Large intestine (tissue), 3 donors: ENCODE results near the gene NMT1. TPM values are rescaled to one million over a fixed set of nuclear protein-coding genes. Genes with fewer than 3 reads are reported as not detected.
A peak's percentile ranks its signal among the peaks of the same experiment; 100 is the strongest.
"Not testable (repeated sequence)": the region's sequence is repeated elsewhere in the genome, so short reads cannot be mapped to it uniquely, and the experiment has no call there.

Experiments used
- DNase-seq, 2 donors: peaks; one replicate each; pipeline versions ENCODE4 v3.0.0 to v3.0.0-alpha.2; 2013
- H3K27ac ChIP-seq: one replicate; pipeline ENCODE4 v1.5.1; 2013; ENCODE audit warnings: low read length
- H3K27me3 ChIP-seq: 2 replicates; pipeline ENCODE4 v1.6.1; 2013; ENCODE audit warnings: low read length; ENCODE audit not compliant: control insufficient read depth, insufficient read depth
- H3K36me3 ChIP-seq: 2 replicates; pipeline ENCODE4 v1.6.1; 2013; ENCODE audit warnings: low read length; ENCODE audit not compliant: control insufficient read depth, insufficient read depth
- H3K4me1 ChIP-seq: one replicate; pipeline ENCODE4 v1.6.1; 2013; ENCODE audit warnings: low read length; ENCODE audit not compliant: control insufficient read depth, insufficient read depth
- H3K4me3 ChIP-seq: one replicate; pipeline ENCODE4 v1.5.1; 2013; ENCODE audit warnings: low read length
- H3K9me3 ChIP-seq: one replicate; pipeline ENCODE4 v1.6.1; 2013; ENCODE audit warnings: mild to moderate bottlenecking, low read depth, low read length, moderate library complexity; ENCODE audit not compliant: control insufficient read depth
- WGBS: methylation state at CpG from one replicate; pipeline ENCODE4 v1.1.5; 2013; ENCODE audit warnings: low lambda C conversion rate; ENCODE audit not compliant: insufficient coverage; 5-methylcytosine and 5-hydroxymethylcytosine counted together
- polyA plus RNA-seq: library from polyadenylated mRNA; unstranded; fragments of 120-200 nt; gene quantifications from one replicate; pipeline ENCODE4 v1.2.1, GENCODE V29; 2013

The NMT1 gene
- polyA plus RNA-seq, 1 donor, result 51.0 TPM

- Histone ChIP-seq H3K4me3 (no peak overlapping the region), H3K9me3 (no peaks in the 10 kb centered on the region), H3K4me1 (peaks cover 31% of the 10 kb centered on the region), H3K27ac (no peak overlapping the region), H3K36me3 (peaks cover 10% of the 10 kb centered on the region), H3K27me3 (no peaks in the 10 kb centered on the region)
- no peak for DNase-seq
- WGBS, result 100% methylated on average over 1 of the region's 45 CpGs
Observed at GRCh38 chr17:45121055-45121454, 59.9 kb downstream of the NMT1 start.

GRCh38 chr17:45123076-45123770, 62.1 kb downstream of the NMT1 start:
- H3K9me3 ChIP-seq, result no peaks in the 10 kb centered on the region
- DNase-seq, result no peak
- peaks cover 48% of the 10 kb centered on the region for H3K4me1 ChIP-seq
- H3K4me3 ChIP-seq, result no peak overlapping the region
- peak overlapping the region; percentile 45 for H3K27ac ChIP-seq
- no CpG with 5 or more reads among the region's 6 CpGs for WGBS
- H3K27me3 ChIP-seq, result no peaks in the 10 kb centered on the region
- H3K36me3 ChIP-seq, result peaks cover 7% of the 10 kb centered on the region

GRCh38 chr17:45123930-45124796, 63.0 kb downstream of the NMT1 start:
- DNase-seq, result peak; percentile 80 to 89
- peak overlapping the region; percentile 60 for H3K27ac ChIP-seq
- H3K27me3 ChIP-seq, result no peaks in the 10 kb centered on the region
- no peak overlapping the region for H3K4me3 ChIP-seq
- no CpG with 5 or more reads among the region's 15 CpGs for WGBS
- no peaks in the 10 kb centered on the region for H3K36me3 ChIP-seq
- peaks cover 57% of the 10 kb centered on the region for H3K4me1 ChIP-seq
- no peaks in the 10 kb centered on the region for H3K9me3 ChIP-seq

- no CpG with 5 or more reads among the region's 5 CpGs for WGBS
- H3K9me3 ChIP-seq, H3K36me3 ChIP-seq, H3K4me3 ChIP-seq, H3K27me3 ChIP-seq, DNase-seq: not testable (repeated sequence)
- Histone ChIP-seq H3K27ac (peak overlapping the region; percentile 60), H3K4me1 (peaks cover 63% of the 10 kb centered on the region)
Observed at GRCh38 chr17:45124797-45125122, 63.6 kb downstream of the NMT1 start.

GRCh38 chr17:45125509-45125908, 64.4 kb downstream of the NMT1 start:
- no peaks in the 10 kb centered on the region for H3K9me3 ChIP-seq
- 100% methylated on average over 4 of the region's 8 CpGs for WGBS
- peaks cover 71% of the 10 kb centered on the region for H3K4me1 ChIP-seq
- no peak overlapping the region for H3K27ac ChIP-seq
- no peaks in the 10 kb centered on the region for H3K27me3 ChIP-seq
- H3K36me3 ChIP-seq, result no peaks in the 10 kb centered on the region
- no peak for DNase-seq
- H3K4me3 ChIP-seq, result no peak overlapping the region

GRCh38 chr17:45127207-45127547, 66.1 kb downstream of the NMT1 start:
- no CpG with 5 or more reads among the region's 8 CpGs for WGBS
- Histone ChIP-seq H3K9me3 (no peaks in the 10 kb centered on the region), H3K36me3 (no peaks in the 10 kb centered on the region), H3K27ac (peak overlapping the region; percentile 92), H3K4me1 (peaks cover 84% of the 10 kb centered on the region), H3K27me3 (no peaks in the 10 kb centered on the region), H3K4me3 (no peak overlapping the region)
- peak; percentile 48 to 77 for DNase-seq

GRCh38 chr17:45127548-45128300, 66.6 kb downstream of the NMT1 start:
- no CpG with 5 or more reads among the region's 20 CpGs for WGBS
- no peak overlapping the region for H3K4me3 ChIP-seq

GRCh38 chr17:45128331-45128730, 67.2 kb downstream of the NMT1 start:
- peaks cover 72% of the 10 kb centered on the region for H3K4me1 ChIP-seq
- H3K27me3 ChIP-seq, result no peaks in the 10 kb centered on the region
- WGBS, result no CpG with 5 or more reads among the region's 5 CpGs
- H3K36me3 ChIP-seq, result no peaks in the 10 kb centered on the region
- peaks cover 8% of the 10 kb centered on the region for H3K9me3 ChIP-seq
- peak overlapping the region; percentile 92 for H3K27ac ChIP-seq
- DNase-seq, result no peak
- no peak overlapping the region for H3K4me3 ChIP-seq

More at GRCh38 chr17:45127548-45128300, 66.6 kb downstream of the NMT1 start:
- Histone ChIP-seq H3K9me3 (peaks cover 2% of the 10 kb centered on the region), H3K36me3 (no peaks in the 10 kb centered on the region), H3K27ac (peak overlapping the region; percentile 92), H3K4me1 (peaks cover 78% of the 10 kb centered on the region), H3K27me3 (no peaks in the 10 kb centered on the region)
- DNase-seq, result peak; percentile 93 to 96

GRCh38 chr17:45128989-45129388, 67.9 kb downstream of the NMT1 start:
- H3K9me3 ChIP-seq, result peaks cover 8% of the 10 kb centered on the region
- no peak overlapping the region for H3K4me3 ChIP-seq
- no peak for DNase-seq
- no peaks in the 10 kb centered on the region for H3K36me3 ChIP-seq
- H3K4me1 ChIP-seq, result peaks cover 66% of the 10 kb centered on the region
- no peaks in the 10 kb centered on the region for H3K27me3 ChIP-seq
- H3K27ac ChIP-seq, result peak overlapping the region; percentile 92
- WGBS, result no CpG with 5 or more reads among the region's 2 CpGs

- DNase-seq, result peak; percentile 65 to 78
- no CpG with 5 or more reads among the region's 10 CpGs for WGBS
Observed at GRCh38 chr17:45129426-45129939, 68.4 kb downstream of the NMT1 start.

More at GRCh38 chr17:45129426-45129939, 68.4 kb downstream of the NMT1 start:
- no peak overlapping the region for H3K4me3 ChIP-seq
- peaks cover 61% of the 10 kb centered on the region for H3K4me1 ChIP-seq
- no peaks in the 10 kb centered on the region for H3K27me3 ChIP-seq
- peaks cover 8% of the 10 kb centered on the region for H3K9me3 ChIP-seq
- H3K27ac ChIP-seq, result peak overlapping the region; percentile 92
- H3K36me3 ChIP-seq, result no peaks in the 10 kb centered on the region
